Panc1 (cell line): ENCODE results near the gene NAT9. TPM values are rescaled to one million over a fixed set of nuclear protein-coding genes. Genes with fewer than 3 reads are reported as not detected.

Experiments used
- ATAC-seq: fragments of 200-7000 bp; cut with Tn5 transposase; 2 replicates; pipeline ENCODE4 v1.9.1; 2020; ENCODE audit warnings: mild to moderate bottlenecking, moderate library complexity
- BruUV-seq: library from RNA; stranded (reverse); fragments of 400-500 nt; replicated peaks from 2 replicates; lab custom pipeline; 2021; lab: Mats Ljungman, UMichigan
- CTCF ChIA-PET: fragments of 300-600 bp; sonication (Branson Sonifier 250); formaldehyde crosslinking; loops from one replicate; lab custom pipeline; 2022; ENCODE audit warnings: antibody characterized with exemption; lab: Charles Lee
- POLR2A ChIA-PET: fragments of 300-600 bp; sonication (Branson Sonifier 250); formaldehyde crosslinking; loops from one replicate; lab custom pipeline; 2022; ENCODE audit warnings: antibody characterized with exemption; lab: Charles Lee
- DNase-seq: peaks from one replicate; pipeline ENCODE4 v3.0.0-alpha.2; 2010; ENCODE audit warnings: low read depth, low spot score
- H3K27ac ChIP-seq: 2 replicates; pipeline ENCODE4 v1.5.1; 2011; ENCODE audit warnings: mild to moderate bottlenecking, low read length, inconsistent platforms
- H3K27me3 ChIP-seq: fragments of 200-500 bp; sonication (Bioruptor generic); 2 replicates; pipeline ENCODE4 v1.6.0; 2014; ENCODE audit warnings: low read length, inconsistent platforms; ENCODE audit not compliant: control insufficient read depth, insufficient read depth
- H3K36me3 ChIP-seq: fragments of 200-500 bp; sonication (Bioruptor generic); 2 replicates; pipeline ENCODE4 v1.5.1; 2014; ENCODE audit warnings: inconsistent platforms, mild to moderate bottlenecking, low read length, moderate library complexity; ENCODE audit not compliant: control insufficient read depth, insufficient read depth
- H3K4me1 ChIP-seq: 2 replicates; pipeline ENCODE4 v1.5.1; 2011; ENCODE audit warnings: inconsistent platforms, mild to moderate bottlenecking, low read length, moderate library complexity; ENCODE audit not compliant: control insufficient read depth, insufficient read depth
- H3K4me3 ChIP-seq, 2 experiments: 2 replicates each; pipeline ENCODE4 v1.5.1; 2011 to 2012; ENCODE audit warnings: low read depth in 2 of 2, low read length in 2 of 2, mild to moderate bottlenecking in 2 of 2, inconsistent platforms in 1 of 2, moderate library complexity in 1 of 2
- H3K9me3 ChIP-seq: fragments of 200-500 bp; sonication (Bioruptor generic); 2 replicates; pipeline ENCODE4 v1.5.1; 2014; ENCODE audit warnings: low read depth, mild to moderate bottlenecking, inconsistent platforms, low read length, moderate library complexity; ENCODE audit not compliant: control insufficient read depth, insufficient read depth
- POLR2AphosphoS5 ChIP-seq: IDR thresholded peaks from 2 replicates; pipeline ENCODE4 v1.6.1; 2012; ENCODE audit warnings: mild to moderate bottlenecking, low read depth, low read length, moderate library complexity
- REST ChIP-seq, 2 experiments: IDR thresholded peaks; 2 replicates each; pipeline ENCODE4 v1.6.1; 2011 to 2012; ENCODE audit warnings: low read depth in 2 of 2, control low read depth in 1 of 2, low read length in 1 of 2, mild to moderate bottlenecking in 1 of 2, moderate library complexity in 1 of 2; ENCODE audit not compliant: insufficient read depth in 1 of 2
- SIN3A ChIP-seq: IDR thresholded peaks from 2 replicates; pipeline ENCODE4 v1.6.1; 2012; ENCODE audit warnings: low read depth, mild to moderate bottlenecking, low read length, moderate library complexity, borderline replicate concordance; ENCODE audit not compliant: insufficient read depth
- TCF7L2 ChIP-seq: IDR thresholded peaks from 2 replicates; pipeline ENCODE4 v1.6.1; 2011; ENCODE audit warnings: mild to moderate bottlenecking, low read depth, low read length, inconsistent platforms
- in situ Hi-C: cut with HindIII; loops from 2 replicates; pipeline ENCODE4 v1.10.0; 2016; ENCODE audit warnings: low sequenced_read_pairs, low pct_unique_long_range_greater_than_20kb
- intact Hi-C: fragments of 100-400 bp; cut with micrococcal nuclease; formaldehyde crosslinking; loops from one replicate; pipeline ENCODE4 v1.10.0; 2022; ENCODE audit not compliant: unreplicated experiment
- total RNA-seq: library from RNA; stranded (reverse); gene quantifications from one replicate; pipeline ENCODE4 v1.2.1, GENCODE V29; 2021; ENCODE audit not compliant: unreplicated experiment
- TF ChIP-seq, protein P1 (sequence below): fragments of 450-650 bp; IDR thresholded peaks from 2 replicates; pipeline ENCODE4 v1.5.1; 2017; ENCODE audit warnings: mild to moderate bottlenecking

The NAT9 gene
- total RNA-seq, 1 experiment from 2014 or later = 90.1 TPM

- no peaks in the 10 kb centered on the region for H3K9me3 ChIP-seq
- intact Hi-C loops = no loop called here
- BruUV-seq = no TSS peak
- ATAC-seq = no peak
- no peak for TF ChIP-seq TCF7L2
- TF ChIP-seq SIN3A = no peak
- TF ChIP-seq, protein P1, sequence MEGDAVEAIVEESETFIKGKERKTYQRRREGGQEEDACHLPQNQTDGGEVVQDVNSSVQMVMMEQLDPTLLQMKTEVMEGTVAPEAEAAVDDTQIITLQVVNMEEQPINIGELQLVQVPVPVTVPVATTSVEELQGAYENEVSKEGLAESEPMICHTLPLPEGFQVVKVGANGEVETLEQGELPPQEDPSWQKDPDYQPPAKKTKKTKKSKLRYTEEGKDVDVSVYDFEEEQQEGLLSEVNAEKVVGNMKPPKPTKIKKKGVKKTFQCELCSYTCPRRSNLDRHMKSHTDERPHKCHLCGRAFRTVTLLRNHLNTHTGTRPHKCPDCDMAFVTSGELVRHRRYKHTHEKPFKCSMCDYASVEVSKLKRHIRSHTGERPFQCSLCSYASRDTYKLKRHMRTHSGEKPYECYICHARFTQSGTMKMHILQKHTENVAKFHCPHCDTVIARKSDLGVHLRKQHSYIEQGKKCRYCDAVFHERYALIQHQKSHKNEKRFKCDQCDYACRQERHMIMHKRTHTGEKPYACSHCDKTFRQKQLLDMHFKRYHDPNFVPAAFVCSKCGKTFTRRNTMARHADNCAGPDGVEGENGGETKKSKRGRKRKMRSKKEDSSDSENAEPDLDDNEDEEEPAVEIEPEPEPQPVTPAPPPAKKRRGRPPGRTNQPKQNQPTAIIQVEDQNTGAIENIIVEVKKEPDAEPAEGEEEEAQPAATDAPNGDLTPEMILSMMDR = no peak
- TF ChIP-seq REST (IDR thresholded peaks at IDR 0.05; ENCODE audit: insufficient read depth in 1 of 2, low read depth in 2 of 2, low read length in 1 of 2) = no peak
- TF ChIP-seq POLR2AphosphoS5 = no peak
- no peaks in the 10 kb centered on the region for H3K4me1 ChIP-seq
- H3K27ac ChIP-seq = no peak overlapping the region
- ChIA-PET CTCF (no interaction called here), POLR2A (no interaction called here)
- no peak for DNase-seq
- no peaks in the 10 kb centered on the region for H3K27me3 ChIP-seq
- H3K4me3 ChIP-seq = no peak overlapping the region
- in situ Hi-C loops = no loop called here
- no peaks in the 10 kb centered on the region for H3K36me3 ChIP-seq
These were observed 34.7 kb upstream of the NAT9 start for GRCh38 chr17:74810699-74811485.

DNA sequence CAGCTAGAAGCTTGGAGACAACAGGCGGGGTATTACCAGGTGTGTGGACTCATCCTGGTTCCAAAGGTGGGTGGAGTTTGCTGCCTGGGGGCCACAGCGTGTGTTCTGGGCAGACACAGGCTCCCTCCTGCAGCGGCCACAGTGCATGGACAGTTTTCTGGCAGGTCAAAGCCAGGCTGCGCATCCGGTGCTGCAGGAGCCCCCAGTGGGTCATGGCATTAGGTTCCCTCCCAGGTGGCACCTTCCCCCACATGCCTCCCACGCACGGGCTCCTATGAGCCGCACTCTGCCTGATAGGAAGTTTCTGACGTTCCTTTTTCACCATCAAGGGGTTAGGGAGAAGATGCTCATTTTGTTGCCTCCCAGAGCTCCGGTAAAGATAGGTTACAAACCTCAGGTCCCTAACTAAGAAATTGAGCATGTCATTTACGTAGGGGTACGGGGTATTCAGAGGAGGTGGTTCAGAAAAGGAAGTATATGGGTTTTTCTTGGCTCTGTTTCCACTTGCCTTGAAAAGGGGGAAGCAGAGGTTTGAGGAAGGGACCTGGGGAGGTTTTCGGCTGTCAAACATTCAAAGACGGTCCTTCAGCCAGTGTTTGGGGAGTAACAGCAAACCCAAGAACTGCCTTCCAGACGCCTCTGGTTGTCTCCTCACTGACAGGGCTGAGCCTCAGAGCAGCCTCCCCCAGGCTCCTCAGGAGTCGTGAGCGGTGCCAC, 32.7 kb upstream of the NAT9 start:
- Histone ChIP-seq H3K9me3 (no peaks in the 10 kb centered on the region), H3K36me3 (no peaks in the 10 kb centered on the region), H3K27ac (no peak overlapping the region), H3K27me3 (no peaks in the 10 kb centered on the region), H3K4me3 (no peak overlapping the region), H3K4me1 (no peaks in the 10 kb centered on the region; the same call in 1 of the 2 replicates)
- ChIA-PET CTCF (no interaction called here), POLR2A (interaction anchor here (0.5 to 0.6 kb wide), 4 partner anchors 29 to 102 kb away, joined by 3 to 5 read pairs (median 4); partner anchors contain the start of gene NAT9)
- no peak for ATAC-seq
- BruUV-seq = no TSS peak
- in situ Hi-C loops (no loop called here), intact Hi-C loops (no loop called here)
- TF ChIP-seq, protein P1 = no peak
- TF ChIP-seq SIN3A (no peak), POLR2AphosphoS5 (no peak), TCF7L2 (no peak), REST (IDR thresholded peaks at IDR 0.05; ENCODE audit: insufficient read depth in 1 of 2, low read depth in 2 of 2, low read length in 1 of 2) (no peak)
- no peak for DNase-seq
